ENCODE results near the gene RSRP1.
"Not testable (repeated sequence)": the region's sequence is repeated elsewhere in the genome, so short reads cannot be mapped to it uniquely, and the experiment has no call there.

RSRP1 gene, protein sequence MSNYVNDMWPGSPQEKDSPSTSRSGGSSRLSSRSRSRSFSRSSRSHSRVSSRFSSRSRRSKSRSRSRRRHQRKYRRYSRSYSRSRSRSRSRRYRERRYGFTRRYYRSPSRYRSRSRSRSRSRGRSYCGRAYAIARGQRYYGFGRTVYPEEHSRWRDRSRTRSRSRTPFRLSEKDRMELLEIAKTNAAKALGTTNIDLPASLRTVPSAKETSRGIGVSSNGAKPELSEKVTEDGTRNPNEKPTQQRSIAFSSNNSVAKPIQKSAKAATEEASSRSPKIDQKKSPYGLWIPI

GRCh38 chr1:25247024-25247828 is at the start of gene RSRP1:
Gene RSRP1, minus strand, starts transcription at chr1:25247454. Its CDS starts 491 bp downstream, at chr1:25246963.
- in situ Hi-C loops (cut with MboI; ENCODE audit: low sequenced_read_pairs), result no loop called here

- in situ Hi-C loops (cut with MboI; ENCODE audit: low sequenced_read_pairs), result not testable (repeated sequence)
Measured at GRCh38 chr1:25296501-25296900, 49.2 kb upstream of the RSRP1 start.

DNA sequence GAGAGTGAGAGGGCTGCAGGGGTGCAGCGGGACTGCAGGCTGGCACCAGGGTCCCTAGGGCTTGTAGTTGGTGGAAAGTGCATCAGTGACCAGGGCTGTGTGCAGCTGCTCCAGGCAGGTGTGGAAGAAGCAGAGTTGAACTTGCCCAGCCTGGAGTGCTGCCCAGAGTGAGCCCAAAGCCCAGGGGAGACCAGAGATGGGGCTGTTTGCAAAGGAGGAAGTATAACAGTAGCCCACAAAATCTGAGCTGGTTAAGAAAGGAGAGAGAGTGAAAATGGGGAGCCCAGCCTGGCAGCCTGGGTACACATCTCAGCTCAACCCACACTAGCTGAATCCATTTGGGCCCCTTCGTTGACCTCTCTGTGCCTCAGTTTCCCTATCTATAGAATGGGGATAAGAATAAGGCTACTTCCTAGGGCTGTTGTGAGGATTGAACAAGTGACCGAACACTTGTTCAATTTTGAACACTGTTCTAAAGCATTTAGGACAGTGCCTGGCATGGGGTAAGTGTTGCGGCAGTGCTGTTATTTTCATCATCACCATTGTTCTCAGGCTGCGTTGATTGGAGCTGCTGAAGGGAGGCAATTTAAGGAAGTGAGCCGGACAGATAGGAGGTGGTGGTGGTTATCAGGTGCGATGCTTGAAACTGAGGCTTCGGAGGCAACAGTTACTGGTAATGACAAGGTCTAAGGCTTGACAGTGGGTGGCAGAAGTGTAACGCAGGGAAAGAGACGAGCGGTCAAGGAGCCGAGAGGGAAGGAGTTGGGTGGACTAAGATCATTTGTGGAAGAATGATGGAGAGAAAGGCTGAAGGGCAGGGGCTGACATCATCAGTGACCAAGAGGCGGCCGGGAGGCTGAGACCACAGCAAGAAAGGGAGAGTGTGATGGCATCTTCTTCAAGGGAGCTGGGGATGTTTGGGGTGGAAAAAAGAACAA is 47.9 kb upstream of the RSRP1 start:
- in situ Hi-C loops (cut with MboI; ENCODE audit: low sequenced_read_pairs), result not testable (repeated sequence)

DNA sequence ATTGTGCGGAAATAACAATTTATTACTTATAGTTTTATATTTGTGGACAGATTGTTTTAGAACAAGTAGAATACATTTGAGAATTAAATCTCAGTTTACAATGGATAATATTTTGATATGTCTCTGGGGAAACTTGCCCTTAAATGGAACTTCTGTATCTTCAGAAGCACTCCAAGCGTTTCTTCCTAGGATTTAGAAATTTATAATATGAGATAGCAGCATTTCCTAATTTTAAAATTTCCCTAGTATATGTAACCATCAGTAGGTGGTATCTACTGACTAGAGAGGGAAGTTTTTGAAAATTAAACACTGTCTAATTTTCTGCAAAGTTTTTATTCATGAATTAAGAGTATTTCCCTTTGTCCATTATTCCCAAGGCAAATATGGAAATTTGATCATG is 46.2 kb upstream of the RSRP1 start:
- in situ Hi-C loops (cut with MboI; ENCODE audit: low sequenced_read_pairs), result not testable (repeated sequence)

GRCh38 chr1:25290043-25290442 is 42.8 kb upstream of the RSRP1 start:
- in situ Hi-C loops (cut with MboI; ENCODE audit: low sequenced_read_pairs), result not testable (repeated sequence)

GRCh38 chr1:25288573-25289101 is 41.4 kb upstream of the RSRP1 start:
- in situ Hi-C loops (cut with MboI; ENCODE audit: low sequenced_read_pairs), result not testable (repeated sequence)

DNA sequence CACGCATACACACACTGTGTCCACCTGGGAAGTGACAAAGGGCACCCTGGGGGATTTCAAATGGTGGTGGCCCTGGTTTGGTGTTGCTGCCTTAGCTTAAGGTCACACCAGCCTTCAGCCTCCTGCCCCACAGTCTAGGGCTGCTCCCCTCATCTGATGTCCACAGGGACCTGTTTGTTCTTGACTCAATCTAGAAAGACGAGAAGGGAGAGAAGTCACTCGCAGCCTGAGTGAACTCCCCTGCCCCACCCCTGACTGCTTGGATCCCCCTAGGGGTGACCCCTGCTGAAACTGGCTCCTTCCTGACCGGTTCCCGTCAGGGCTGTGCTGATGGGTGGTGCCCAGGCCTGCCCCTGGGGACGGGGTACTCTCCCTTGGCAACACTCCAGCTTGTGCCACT is 39.9 kb upstream of the RSRP1 start:
- in situ Hi-C loops (cut with MboI; ENCODE audit: low sequenced_read_pairs), result not testable (repeated sequence)

DNA sequence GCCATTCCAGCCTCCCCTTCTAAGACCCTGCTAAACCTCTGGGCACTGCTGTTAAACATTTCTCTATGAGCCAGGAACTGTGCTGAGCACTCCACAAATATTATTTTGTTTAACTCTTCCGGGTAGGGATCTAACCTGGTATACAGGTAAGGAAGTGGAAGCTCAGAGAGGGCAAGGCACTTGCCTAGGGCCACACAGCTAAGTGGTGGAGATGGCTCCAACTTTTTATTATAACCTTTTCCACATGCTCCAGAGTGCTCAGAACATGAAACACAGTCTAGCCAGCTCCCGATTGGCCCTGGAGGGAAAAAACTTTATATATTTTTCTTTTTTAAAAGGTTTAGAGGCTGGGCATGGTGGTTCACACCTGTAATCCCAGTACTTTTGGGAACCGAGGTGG is 38.6 kb upstream of the RSRP1 start:
- in situ Hi-C loops (cut with MboI; ENCODE audit: low sequenced_read_pairs), result not testable (repeated sequence)

GRCh38 chr1:25279693-25280111 is 32.4 kb upstream of the RSRP1 start:
- in situ Hi-C loops (cut with MboI; ENCODE audit: low sequenced_read_pairs), result not testable (repeated sequence)

- in situ Hi-C loops (cut with MboI; ENCODE audit: low sequenced_read_pairs), result not testable (repeated sequence)
Measured at GRCh38 chr1:25278790-25279189, 31.5 kb upstream of the RSRP1 start.

DNA sequence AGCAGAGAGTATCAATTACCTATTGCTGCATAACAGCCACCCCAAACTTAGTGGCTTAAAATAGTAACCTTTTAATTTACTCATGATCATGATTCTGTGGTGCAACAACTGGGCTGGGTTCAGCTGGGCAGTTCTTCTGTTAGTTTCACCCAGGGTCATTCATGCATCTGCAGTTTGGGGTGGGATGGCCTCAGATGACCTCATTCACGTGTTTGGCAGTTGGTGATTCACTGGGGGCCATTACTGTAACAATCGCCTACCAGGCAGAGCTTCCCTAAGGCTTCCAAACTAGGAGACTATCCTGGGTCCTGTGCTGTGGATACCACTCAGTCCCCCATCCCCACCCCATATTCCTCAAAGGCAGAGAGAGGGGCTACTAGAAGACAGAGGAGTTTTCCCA is 31.1 kb upstream of the RSRP1 start:
- in situ Hi-C loops (cut with MboI; ENCODE audit: low sequenced_read_pairs), result not testable (repeated sequence)

- in situ Hi-C loops (cut with MboI; ENCODE audit: low sequenced_read_pairs), result not testable (repeated sequence)
Measured at GRCh38 chr1:25277295-25277694, 30.0 kb upstream of the RSRP1 start.

- in situ Hi-C loops (cut with MboI; ENCODE audit: low sequenced_read_pairs), result not testable (repeated sequence)
Measured at GRCh38 chr1:25275648-25276047, 28.4 kb upstream of the RSRP1 start.

- in situ Hi-C loops (cut with MboI; ENCODE audit: low sequenced_read_pairs), result not testable (repeated sequence)
Measured at GRCh38 chr1:25272238-25272637, 25.0 kb upstream of the RSRP1 start, which contains the start of gene RHD. Gene RHD, plus strand, starts transcription at chr1:25272509. Its CDS starts 39 bp downstream, at chr1:25272548.

DNA sequence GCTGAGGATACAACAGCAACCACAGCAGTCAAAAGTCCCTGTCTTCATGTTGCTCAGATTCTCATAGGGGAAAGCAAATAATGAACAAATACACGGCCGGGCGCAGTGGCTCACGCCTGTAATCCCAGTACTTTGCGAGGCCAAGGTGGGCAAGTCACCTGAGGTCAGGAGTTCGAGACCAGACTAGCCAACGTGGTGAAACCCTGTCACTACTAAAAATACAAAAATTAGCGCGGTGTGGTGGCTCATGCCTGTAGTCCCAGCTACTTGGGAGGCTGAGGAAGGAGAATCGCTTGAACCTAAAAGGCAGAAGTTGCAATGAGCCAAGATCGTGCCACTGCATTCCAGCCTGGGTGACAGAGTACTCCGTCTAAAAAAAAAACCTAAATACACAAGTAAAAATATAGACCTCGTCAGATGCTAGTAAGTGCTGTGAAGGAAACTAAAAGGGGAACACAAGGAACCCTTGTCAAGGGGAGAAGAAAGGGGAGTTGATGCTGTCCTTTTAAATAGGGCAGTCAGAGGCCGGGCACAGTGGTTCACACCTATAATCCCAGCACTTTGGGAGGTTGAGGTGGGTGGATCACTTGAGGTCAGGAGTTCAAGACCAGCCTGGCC is 21.0 kb upstream of the RSRP1 start:
- in situ Hi-C loops (cut with MboI; ENCODE audit: low sequenced_read_pairs), result not testable (repeated sequence)

GRCh38 chr1:25267288-25268142 is 20.3 kb upstream of the RSRP1 start:
- in situ Hi-C loops (cut with MboI; ENCODE audit: low sequenced_read_pairs), result not testable (repeated sequence)

DNA sequence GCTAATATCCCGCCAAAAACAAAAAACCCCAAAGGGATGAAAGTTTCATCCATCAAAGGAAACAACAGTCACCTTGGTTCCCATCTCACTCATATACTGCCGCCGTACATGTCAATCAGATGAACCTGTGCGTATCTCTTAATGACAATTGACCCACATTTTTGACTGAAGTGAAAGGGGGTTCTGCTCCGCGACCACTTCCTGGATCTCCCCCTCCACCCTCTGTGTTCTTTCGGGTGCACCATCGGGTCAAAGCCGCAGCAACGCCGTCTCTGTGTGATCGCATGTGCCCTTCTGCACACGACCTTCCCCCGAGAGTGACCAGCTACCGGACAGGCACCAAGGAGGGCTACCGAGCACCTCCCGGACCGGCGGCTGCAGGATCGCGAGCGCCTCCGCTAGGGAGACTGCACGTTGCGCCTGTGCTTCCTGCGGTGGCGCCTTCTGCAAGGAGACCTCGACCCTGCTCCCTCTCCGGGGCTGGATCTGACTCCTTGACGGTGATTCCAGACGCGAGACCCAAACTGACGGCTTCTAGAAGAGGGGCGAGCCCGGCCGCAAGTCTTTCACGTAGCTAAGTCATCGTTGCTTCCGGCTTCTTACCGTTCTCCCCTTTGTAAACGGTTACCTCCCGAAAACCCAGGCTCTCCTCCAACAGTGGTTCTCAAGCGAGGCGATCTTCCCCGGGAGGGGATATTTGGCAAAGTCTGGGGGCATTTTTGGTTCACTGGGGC is 19.5 kb upstream of the RSRP1 start:
- in situ Hi-C loops (cut with MboI; ENCODE audit: low sequenced_read_pairs), result not testable (repeated sequence)

DNA sequence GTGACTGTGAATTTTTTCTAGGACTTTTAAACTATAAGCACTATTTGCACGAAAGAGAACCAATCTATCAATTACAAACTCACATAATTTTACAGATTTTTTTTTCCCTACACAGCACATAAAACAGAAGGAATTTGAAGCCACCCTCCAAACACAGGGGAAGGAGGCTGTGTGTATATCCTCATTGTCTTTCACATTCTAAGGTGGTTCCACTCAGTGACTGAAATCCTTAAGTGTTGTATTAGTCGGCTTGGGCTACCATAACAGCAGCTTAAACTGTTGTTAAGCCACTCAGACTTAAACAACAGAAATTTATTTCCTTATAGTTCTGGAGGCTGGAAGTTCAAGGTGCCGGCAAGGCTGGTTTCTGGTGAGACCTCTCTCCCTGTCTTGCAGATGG is 13.1 kb upstream of the RSRP1 start:
- in situ Hi-C loops (cut with MboI; ENCODE audit: low sequenced_read_pairs), result not testable (repeated sequence)

GRCh38 chr1:25259813-25260212 is 12.6 kb upstream of the RSRP1 start:
- in situ Hi-C loops (cut with MboI; ENCODE audit: low sequenced_read_pairs), result not testable (repeated sequence)

Measured in HL-60/S4 treated with phorbol 12-myristate 13-acetate at 8.2 ng/mL for 4 days and 3 days (cell line).